Neural progenitor cell (in vitro differentiated cells): ENCODE data around the gene RBM11.

ENCODE experiments used
- CTCF ChIP-seq: fragments of 200-600 bp; sonication (generic); IDR thresholded peaks from 2 replicates; pipeline ENCODE4 v1.5.1; 2017; ENCODE audit warnings: antibody characterized with exemption, mild to moderate bottlenecking
- EZH2phosphoT487 ChIP-seq: fragments of 200-600 bp; sonication (generic); IDR thresholded peaks from 2 replicates; pipeline ENCODE4 v1.6.1; 2017; ENCODE audit warnings: antibody characterized with exemption

- TF ChIP-seq CTCF: no peak
- TF ChIP-seq EZH2phosphoT487: no peak
These were observed 2.8 kb upstream of the RBM11 start for GRCh38 chr21:14213164-14213563.
